Measurements from ENCODE around the gene FAM53B.

The FAM53B gene

DNA sequence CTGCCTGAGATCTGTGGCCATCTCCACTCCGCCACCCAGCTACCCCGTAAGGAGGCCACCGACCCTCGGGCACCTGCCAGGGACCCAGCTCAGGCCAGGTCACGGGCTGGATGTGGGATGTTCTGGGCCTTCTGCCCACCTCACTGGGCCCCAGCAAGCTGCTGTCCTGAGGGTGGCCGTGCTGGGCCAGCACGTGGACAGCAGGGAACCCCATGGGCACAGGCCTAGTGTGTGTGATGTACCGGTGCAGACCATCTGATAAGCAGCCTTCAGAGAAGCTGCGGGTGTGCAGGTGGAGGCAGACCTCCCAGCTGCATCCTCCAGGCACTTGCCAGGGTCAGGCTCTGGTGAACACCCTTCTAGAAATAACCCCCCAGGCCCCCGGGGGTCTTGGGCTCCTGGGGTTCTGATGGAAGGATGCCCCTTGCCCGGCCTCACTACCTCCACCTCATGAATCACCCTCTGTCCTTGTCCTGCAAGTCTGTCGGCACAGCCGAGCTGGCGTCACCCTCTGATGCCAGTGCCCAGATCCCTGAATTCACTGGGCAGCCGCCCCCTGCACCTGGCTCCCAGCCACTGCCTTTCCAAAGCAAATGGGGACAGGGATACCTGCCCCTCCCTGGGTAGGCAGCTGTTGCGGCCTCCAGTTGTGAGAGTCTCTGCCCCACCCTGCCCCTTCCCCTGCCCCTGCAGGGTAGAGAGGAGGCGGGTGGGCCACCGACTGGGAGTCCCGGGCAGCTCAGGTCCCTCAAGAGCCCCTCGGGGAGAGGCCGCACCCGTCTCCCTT lies 139.8 kb downstream of the FAM53B start:
- no peak for ATAC-seq
- TF ChIP-seq BACH2 (CRISPR knock-in tag; IDR thresholded peaks at IDR 0.05; ENCODE audit: borderline replicate concordance) = no peak
- TF ChIP-seq OSR1 (CRISPR knock-in tag; IDR thresholded peaks at IDR 0.05) = no peak
- no peak for TF ChIP-seq TOX (CRISPR knock-in tag; IDR thresholded peaks at IDR 0.05; ENCODE audit: borderline replicate concordance)
- no peak for TF ChIP-seq ISL1 (CRISPR knock-in tag; IDR thresholded peaks at IDR 0.05)
- TF ChIP-seq CSRNP3 (CRISPR knock-in tag; IDR thresholded peaks at IDR 0.05) = no peak
- TF ChIP-seq ESRRG (CRISPR knock-in tag; IDR thresholded peaks at IDR 0.05) = no peak
- TF ChIP-seq ZFP3 (CRISPR knock-in tag; IDR thresholded peaks at IDR 0.05) = no peak
- TF ChIP-seq SNAI2 (CRISPR knock-in tag; IDR thresholded peaks at IDR 0.05) = no peak
- TF ChIP-seq PATZ1 (CRISPR knock-in tag; IDR thresholded peaks at IDR 0.05; ENCODE audit: borderline replicate concordance) = no peak
- no peak for TF ChIP-seq POU6F1 (CRISPR knock-in tag; IDR thresholded peaks at IDR 0.05; ENCODE audit: borderline replicate concordance, low read depth)
- TF ChIP-seq RARB (CRISPR knock-in tag; IDR thresholded peaks at IDR 0.05) = no peak
- no peak for TF ChIP-seq GLIS3 (CRISPR knock-in tag; IDR thresholded peaks at IDR 0.05)
- no peak for TF ChIP-seq ZC3H10 (CRISPR knock-in tag; IDR thresholded peaks at IDR 0.05)
- TF ChIP-seq CREB5 (CRISPR knock-in tag; IDR thresholded peaks at IDR 0.05; ENCODE audit: low read depth) = no peak
- TF ChIP-seq PPARA (CRISPR knock-in tag; IDR thresholded peaks at IDR 0.05; ENCODE audit: borderline replicate concordance) = no peak
- no peak for TF ChIP-seq ZNF565 (CRISPR knock-in tag; conservative IDR thresholded peaks at IDR 0.05; ENCODE audit: low read depth)
- TF ChIP-seq TCF4 (CRISPR knock-in tag; IDR thresholded peaks at IDR 0.05; ENCODE audit: borderline replicate concordance) = no peak

DNA sequence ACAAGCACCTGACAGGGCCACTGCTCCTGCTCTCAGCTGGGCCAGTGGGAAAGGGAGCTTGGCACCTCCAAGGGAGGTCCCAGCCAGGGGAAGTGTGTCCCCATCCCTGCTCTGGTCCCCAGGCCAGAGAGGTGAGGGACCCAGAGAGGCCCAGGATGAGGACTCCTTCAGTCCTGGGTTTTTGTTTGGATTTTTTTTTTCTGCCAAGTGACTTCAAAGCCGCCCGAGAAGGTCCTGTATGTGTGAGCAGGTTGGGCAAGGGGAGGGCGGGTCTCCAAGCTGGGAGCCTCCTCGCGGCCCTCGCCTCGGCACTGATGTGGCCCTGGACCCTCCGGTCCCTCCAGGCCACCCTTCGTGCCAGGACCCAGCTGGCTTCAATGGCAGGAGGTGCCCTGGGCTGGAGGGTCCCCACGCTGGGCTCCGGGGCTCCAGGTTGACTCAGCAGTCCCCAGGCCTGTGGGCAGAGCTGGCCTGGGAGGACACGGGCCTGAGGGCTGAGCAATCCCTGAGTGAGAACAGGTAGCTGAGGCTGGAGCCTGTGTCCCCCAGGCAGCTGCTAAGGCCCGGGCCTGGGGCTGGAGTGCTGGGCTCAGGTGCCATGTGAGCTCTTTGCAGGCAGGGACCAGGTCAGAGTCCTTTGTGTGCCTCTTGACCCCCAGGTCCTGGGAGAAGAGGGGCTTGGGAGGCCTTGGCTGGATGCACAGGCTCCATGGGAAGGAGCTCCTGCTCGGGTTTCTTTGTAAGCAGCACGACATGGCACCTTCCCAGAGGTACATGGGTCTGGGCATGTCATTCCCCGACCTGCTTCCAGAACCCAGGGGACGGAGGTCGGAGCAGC lies 140.6 kb downstream of the FAM53B start:
- TF ChIP-seq BACH2 (CRISPR knock-in tag; IDR thresholded peaks at IDR 0.05; ENCODE audit: borderline replicate concordance) = no peak
- TF ChIP-seq ZFP3 (CRISPR knock-in tag; IDR thresholded peaks at IDR 0.05) = no peak
- TF ChIP-seq CSDC2 (CRISPR knock-in tag; IDR thresholded peaks at IDR 0.05) = no peak
- no peak for TF ChIP-seq RARB (CRISPR knock-in tag; IDR thresholded peaks at IDR 0.05)
- TF ChIP-seq POU6F1 (CRISPR knock-in tag; IDR thresholded peaks at IDR 0.05; ENCODE audit: borderline replicate concordance, low read depth) = no peak
- ATAC-seq = no peak

DNA sequence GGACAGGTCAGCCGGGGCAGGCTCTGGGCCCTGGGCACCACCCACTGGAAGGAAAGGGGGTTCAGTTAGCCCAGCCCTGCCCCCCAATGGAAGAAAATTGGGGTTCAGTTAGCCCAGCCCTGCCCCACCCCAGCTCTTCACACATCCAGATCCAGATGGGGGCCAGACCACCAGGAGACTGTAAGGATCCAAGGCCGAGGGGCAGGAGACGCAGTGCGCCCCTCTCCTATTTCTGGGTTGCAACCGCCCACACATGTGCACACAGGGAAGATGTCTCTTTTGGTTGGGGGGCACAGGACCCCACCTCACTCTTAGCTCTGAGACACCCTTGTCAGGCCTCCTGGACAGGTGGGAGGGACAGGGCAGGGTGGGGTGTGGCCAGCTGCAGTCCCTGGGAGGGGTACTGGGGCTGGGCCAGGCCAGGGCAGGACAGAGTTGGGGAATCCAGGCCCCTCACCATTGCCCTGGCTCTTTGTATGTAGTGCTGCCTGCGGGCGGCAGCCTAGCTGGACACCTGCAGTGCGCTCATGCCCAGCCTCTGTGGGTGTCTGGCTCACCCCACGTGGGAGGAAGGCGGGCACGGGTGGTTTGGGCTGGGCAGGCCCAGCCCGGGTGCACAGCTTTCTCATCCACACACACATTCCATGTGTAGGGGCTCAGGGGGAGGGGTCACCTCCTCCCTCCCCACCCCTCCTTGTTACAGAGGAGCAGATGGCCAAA lies 141.4 kb downstream of the FAM53B start:
- ATAC-seq = no peak
- TF ChIP-seq TCF4 (CRISPR knock-in tag; IDR thresholded peaks at IDR 0.05; ENCODE audit: borderline replicate concordance) = no peak
- TF ChIP-seq CREB5 (CRISPR knock-in tag; IDR thresholded peaks at IDR 0.05; ENCODE audit: low read depth) = no peak
- TF ChIP-seq CSRNP3 (CRISPR knock-in tag; IDR thresholded peaks at IDR 0.05) = no peak
- TF ChIP-seq PATZ1 (CRISPR knock-in tag; IDR thresholded peaks at IDR 0.05; ENCODE audit: borderline replicate concordance) = no peak
- TF ChIP-seq RARB (CRISPR knock-in tag; IDR thresholded peaks at IDR 0.05) = no peak
- no peak for TF ChIP-seq ZNF70 (CRISPR knock-in tag; IDR thresholded peaks at IDR 0.05)
- no peak for TF ChIP-seq TOX (CRISPR knock-in tag; IDR thresholded peaks at IDR 0.05; ENCODE audit: borderline replicate concordance)
- no peak for TF ChIP-seq ZFP30 (CRISPR knock-in tag; IDR thresholded peaks at IDR 0.05)

All from SK-N-SH treated with all-trans-retinoic acid at 6 μM for 48 hours (cell line).